Esophagus muscularis mucosa (tissue), 4 donors: Measurements from ENCODE around the gene AUTS2.

ENCODE experiments used
- CTCF ChIP-seq, 3 experiments: fragments of 200-600 bp in 2 of 3; fragments of 450-650 bp in 1 of 3; sonication (generic) in 2 of 3; IDR thresholded peaks; one replicate each; pipeline ENCODE4 v1.5.1; 2017 to 2019; ENCODE audit warnings: antibody characterized with exemption in 3 of 3, mild to moderate bottlenecking in 2 of 3, moderate library complexity in 1 of 3
- EP300 ChIP-seq: sonication (generic); formaldehyde crosslinking; IDR thresholded peaks from one replicate; pipeline ENCODE4 v1.6.1; 2017; ENCODE audit warnings: antibody characterized with exemption
- POLR2A ChIP-seq: fragments of 450-650 bp; IDR thresholded peaks from one replicate; pipeline ENCODE4 v1.6.1; 2017; ENCODE audit warnings: antibody characterized with exemption, moderate library complexity, mild to moderate bottlenecking, low read depth
- POLR2AphosphoS5 ChIP-seq, 2 donors: sonication (generic); formaldehyde crosslinking; IDR thresholded peaks; one replicate each; pipeline ENCODE4 v1.6.1; 2017; ENCODE audit warnings: antibody characterized with exemption in 2 of 2

GRCh38 chr7:70356085-70356786 is 758.0 kb downstream of the AUTS2 start:
- TF ChIP-seq CTCF (IDR thresholded peaks at IDR 0.05), result no peak
- no peak for TF ChIP-seq POLR2A
- no peak for TF ChIP-seq EP300
- no peak for TF ChIP-seq POLR2AphosphoS5 (IDR thresholded peaks at IDR 0.05)
